ENCODE data around the gene CMTR1.

CMTR1 gene

GRCh38 chr6:37454420-37455140 is 21.6 kb downstream of the CMTR1 start:
- no peaks in the 10 kb centered on the region for H3K27me3 ChIP-seq (ENCODE audit: control insufficient read depth, insufficient read depth, low read length)
- H3K9me3 ChIP-seq (ENCODE audit: control insufficient read depth, insufficient read depth, low read length): no peaks in the 10 kb centered on the region
- no CpG with 5 or more reads among the region's 8 CpGs for WGBS (ENCODE audit: insufficient coverage, insufficient read length)
- DNase-seq (ENCODE audit: low read depth, low spot score): no peak
- H3K27ac ChIP-seq (ENCODE audit: low read length): no peak overlapping the region
- H3K4me1 ChIP-seq (ENCODE audit: control insufficient read depth, insufficient read depth, low read length): no peaks in the 10 kb centered on the region
- peaks cover 4% of the 10 kb centered on the region; the same call in 1 of the 2 replicates for H3K36me3 ChIP-seq (ENCODE audit: control insufficient read depth, insufficient read depth, low read length)
- H3K4me3 ChIP-seq (ENCODE audit: low read length): no peak overlapping the region

DNA sequence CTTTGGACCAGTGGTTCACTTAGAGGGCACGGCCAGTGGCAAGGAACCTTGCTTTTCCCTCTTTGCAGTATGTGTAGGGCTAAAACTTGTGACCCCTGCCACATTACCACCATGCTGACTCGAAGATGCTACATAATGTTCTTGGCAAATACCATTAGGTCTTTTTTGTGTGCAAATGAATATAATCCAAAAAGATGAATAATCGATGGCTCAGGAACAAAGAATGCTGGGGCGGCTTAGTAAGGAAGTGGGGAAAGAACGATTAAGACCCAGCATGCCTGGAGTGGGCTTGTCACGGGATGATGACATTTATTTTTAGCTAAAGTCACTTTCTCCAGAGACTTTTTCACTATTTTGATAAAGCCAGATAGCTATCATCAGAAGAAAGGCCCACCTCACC is 23.1 kb downstream of the CMTR1 start:
- Histone ChIP-seq H3K27ac (ENCODE audit: low read length) (no peak overlapping the region), H3K27me3 (ENCODE audit: control insufficient read depth, insufficient read depth, low read length) (no peaks in the 10 kb centered on the region), H3K4me1 (ENCODE audit: control insufficient read depth, insufficient read depth, low read length) (no peaks in the 10 kb centered on the region), H3K4me3 (ENCODE audit: low read length) (no peak overlapping the region), H3K9me3 (ENCODE audit: control insufficient read depth, insufficient read depth, low read length) (no peaks in the 10 kb centered on the region), H3K36me3 (ENCODE audit: control insufficient read depth, insufficient read depth, low read length) (0 out of 2 replicates have a peak, but pooled peaks cover 3% of the 10 kb centered on the region)
- WGBS (ENCODE audit: insufficient coverage, insufficient read length): no CpG with 5 or more reads among the region's 6 CpGs
- no peak for DNase-seq (ENCODE audit: low read depth, low spot score)

DNA sequence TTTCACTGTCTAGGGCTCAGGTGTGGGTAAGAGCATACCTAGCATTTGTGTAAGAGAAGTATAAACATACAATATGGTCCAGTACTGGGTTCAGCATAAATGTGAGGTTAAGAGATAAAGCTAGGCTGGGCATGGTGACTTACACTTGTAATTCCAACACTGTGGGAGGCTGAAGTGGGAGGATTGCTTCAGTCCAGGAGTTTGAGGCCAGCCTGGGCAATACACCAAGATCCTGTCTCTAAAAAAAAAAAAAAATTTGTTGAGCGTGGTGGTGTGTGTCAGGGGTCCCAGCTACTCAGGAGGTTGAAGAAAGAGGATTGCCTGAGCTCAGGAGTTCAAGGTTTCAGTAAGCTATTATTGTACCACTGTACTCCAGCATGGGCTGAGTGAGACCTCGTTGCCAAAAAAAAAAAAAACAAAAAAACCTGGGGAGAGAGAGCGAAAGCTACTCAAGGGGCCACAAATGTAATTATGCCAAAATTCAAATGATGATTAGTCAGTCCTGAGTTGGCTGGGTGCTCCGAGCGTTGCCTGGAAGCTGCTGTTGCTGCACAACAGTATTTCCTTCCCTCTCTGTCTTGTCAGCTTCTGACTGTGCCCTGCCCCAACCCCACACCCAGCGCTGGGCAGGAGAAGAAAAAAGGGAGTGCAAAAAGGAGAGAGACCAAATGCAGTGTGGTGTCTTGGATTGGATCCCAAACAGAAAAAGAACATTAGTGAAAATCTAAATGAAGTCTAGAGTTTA is 24.0 kb downstream of the CMTR1 start:
- Histone ChIP-seq H3K9me3 (ENCODE audit: control insufficient read depth, insufficient read depth, low read length) (no peaks in the 10 kb centered on the region), H3K36me3 (ENCODE audit: control insufficient read depth, insufficient read depth, low read length) (peaks cover 6% of the 10 kb centered on the region; the same call in 1 of the 2 replicates), H3K27ac (ENCODE audit: low read length) (no peak overlapping the region), H3K4me1 (ENCODE audit: control insufficient read depth, insufficient read depth, low read length) (no peaks in the 10 kb centered on the region), H3K4me3 (ENCODE audit: low read length) (no peak overlapping the region), H3K27me3 (ENCODE audit: control insufficient read depth, insufficient read depth, low read length) (no peaks in the 10 kb centered on the region)
- WGBS (ENCODE audit: insufficient coverage, insufficient read length): no CpG with 5 or more reads among the region's 6 CpGs
- DNase-seq (ENCODE audit: low read depth, low spot score): no peak

DNA sequence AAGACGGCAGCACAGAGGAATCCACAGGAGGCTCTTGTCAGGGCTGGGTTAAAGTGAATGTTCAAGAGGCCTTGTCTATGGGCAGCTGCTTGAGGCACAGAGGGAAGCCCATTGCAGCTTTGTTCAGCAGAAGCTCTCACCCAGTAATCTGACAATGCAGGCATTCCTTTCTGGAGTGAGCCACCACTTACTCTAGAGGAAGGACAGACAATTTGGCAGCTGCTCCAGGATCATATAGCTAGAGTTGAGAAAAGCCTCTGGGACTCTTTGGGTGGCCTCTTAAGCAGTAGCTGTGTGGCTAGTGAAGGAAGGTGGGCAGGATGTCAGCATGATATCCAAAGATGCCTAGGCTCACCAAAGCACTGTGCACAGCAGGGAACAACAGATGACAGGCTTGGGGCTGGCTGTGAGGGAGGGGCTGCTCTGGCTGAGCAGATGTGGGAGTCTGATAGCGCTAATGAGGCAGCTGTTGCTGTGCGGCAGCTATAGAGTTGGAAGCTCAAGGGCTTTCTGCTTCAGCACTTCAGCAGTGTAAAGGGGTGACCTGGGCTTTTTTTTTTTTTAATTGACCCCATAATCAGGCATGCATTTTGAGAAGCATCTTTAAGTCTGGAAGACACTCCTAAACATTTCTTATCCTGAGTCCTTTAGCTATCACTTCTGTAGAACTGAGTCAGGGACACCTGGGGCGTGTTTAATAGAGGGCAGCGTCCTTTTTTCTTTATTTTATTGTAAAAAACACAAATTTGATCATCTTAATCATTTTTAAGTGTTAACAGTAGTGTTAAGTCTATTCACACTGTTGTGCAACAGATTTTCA is 27.2 kb downstream of the CMTR1 start:
- H3K36me3 ChIP-seq (ENCODE audit: control insufficient read depth, insufficient read depth, low read length): peaks cover 12% of the 10 kb centered on the region; the same call in 1 of the 2 replicates
- no peak overlapping the region for H3K4me3 ChIP-seq (ENCODE audit: low read length)
- WGBS (ENCODE audit: insufficient coverage, insufficient read length): no CpG with 5 or more reads among the region's 5 CpGs
- no peaks in the 10 kb centered on the region for H3K9me3 ChIP-seq (ENCODE audit: control insufficient read depth, insufficient read depth, low read length)
- no peak for DNase-seq (ENCODE audit: low read depth, low spot score)
- no peaks in the 10 kb centered on the region for H3K4me1 ChIP-seq (ENCODE audit: control insufficient read depth, insufficient read depth, low read length)
- H3K27me3 ChIP-seq (ENCODE audit: control insufficient read depth, insufficient read depth, low read length): no peaks in the 10 kb centered on the region
- H3K27ac ChIP-seq (ENCODE audit: low read length): no peak overlapping the region

DNA sequence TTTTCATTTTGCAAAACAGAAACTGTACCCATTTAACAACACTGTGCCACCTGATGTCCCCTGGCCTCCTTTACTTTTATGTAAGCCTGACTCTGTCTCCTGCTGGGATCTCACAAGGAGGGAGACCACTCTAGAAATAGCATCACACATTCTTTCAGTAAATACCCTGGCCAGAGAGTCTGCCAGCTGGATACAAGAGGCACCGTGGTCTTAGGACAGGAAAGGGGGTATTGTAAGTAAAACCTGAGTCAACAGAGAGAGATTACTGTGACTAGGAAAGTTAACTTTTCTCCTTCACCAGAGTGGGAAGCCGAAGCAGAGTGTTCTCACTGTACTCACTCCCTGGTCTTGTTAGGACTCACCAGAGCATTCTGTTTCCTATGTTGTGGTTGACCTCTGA is 27.8 kb downstream of the CMTR1 start:
- no CpG with 5 or more reads among the region's 2 CpGs for WGBS (ENCODE audit: insufficient coverage, insufficient read length)
- H3K4me1 ChIP-seq (ENCODE audit: control insufficient read depth, insufficient read depth, low read length): no peaks in the 10 kb centered on the region
- H3K27ac ChIP-seq (ENCODE audit: low read length): no peak overlapping the region
- H3K4me3 ChIP-seq (ENCODE audit: low read length): no peak overlapping the region
- no peaks in the 10 kb centered on the region for H3K9me3 ChIP-seq (ENCODE audit: control insufficient read depth, insufficient read depth, low read length)
- peaks cover 12% of the 10 kb centered on the region; the same call in 1 of the 2 replicates for H3K36me3 ChIP-seq (ENCODE audit: control insufficient read depth, insufficient read depth, low read length)
- H3K27me3 ChIP-seq (ENCODE audit: control insufficient read depth, insufficient read depth, low read length): no peaks in the 10 kb centered on the region
- no peak for DNase-seq (ENCODE audit: low read depth, low spot score)

GRCh38 chr6:37463110-37463509 is 30.1 kb downstream of the CMTR1 start:
- peaks cover 12% of the 10 kb centered on the region; the same call in 1 of the 2 replicates for H3K36me3 ChIP-seq (ENCODE audit: control insufficient read depth, insufficient read depth, low read length)
- no peaks in the 10 kb centered on the region for H3K27me3 ChIP-seq (ENCODE audit: control insufficient read depth, insufficient read depth, low read length)
- no peaks in the 10 kb centered on the region for H3K9me3 ChIP-seq (ENCODE audit: control insufficient read depth, insufficient read depth, low read length)
- no peaks in the 10 kb centered on the region for H3K4me1 ChIP-seq (ENCODE audit: control insufficient read depth, insufficient read depth, low read length)
- H3K4me3 ChIP-seq (ENCODE audit: low read length): no peak overlapping the region
- no peak overlapping the region for H3K27ac ChIP-seq (ENCODE audit: low read length)
- no peak for DNase-seq (ENCODE audit: low read depth, low spot score)

DNA sequence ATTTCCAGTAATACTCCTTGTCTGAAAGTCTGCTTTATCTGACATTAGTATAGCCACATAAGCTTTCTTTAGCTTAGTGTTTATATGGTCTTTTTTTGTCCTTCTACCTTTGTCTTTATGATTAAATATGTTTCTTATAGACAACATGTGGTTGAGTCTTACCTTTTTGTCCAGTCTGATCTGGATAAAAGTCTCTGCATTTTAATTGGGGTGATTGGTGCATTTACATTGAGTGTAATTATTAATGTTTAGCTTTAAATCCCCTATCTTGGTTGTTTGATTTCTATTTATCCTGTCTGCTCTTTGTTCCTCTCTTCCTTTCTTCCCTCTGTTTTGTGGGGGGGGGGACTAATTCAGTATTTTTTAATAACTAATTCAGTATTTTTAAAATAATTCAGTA is 34.7 kb downstream of the CMTR1 start:
- no peak for DNase-seq (ENCODE audit: low read depth, low spot score)
- H3K36me3 ChIP-seq (ENCODE audit: control insufficient read depth, insufficient read depth, low read length): peaks cover 7% of the 10 kb centered on the region; the same call in 1 of the 2 replicates
- H3K9me3 ChIP-seq (ENCODE audit: control insufficient read depth, insufficient read depth, low read length): no peaks in the 10 kb centered on the region
- no peak overlapping the region for H3K27ac ChIP-seq (ENCODE audit: low read length)
- H3K27me3 ChIP-seq (ENCODE audit: control insufficient read depth, insufficient read depth, low read length): no peaks in the 10 kb centered on the region
- no peak overlapping the region for H3K4me3 ChIP-seq (ENCODE audit: low read length)
- H3K4me1 ChIP-seq (ENCODE audit: control insufficient read depth, insufficient read depth, low read length): no peaks in the 10 kb centered on the region

- WGBS (ENCODE audit: insufficient coverage, insufficient read length): no CpG with 5 or more reads among the region's 8 CpGs
- no peaks in the 10 kb centered on the region for H3K9me3 ChIP-seq (ENCODE audit: control insufficient read depth, insufficient read depth, low read length)
- no peaks in the 10 kb centered on the region for H3K27me3 ChIP-seq (ENCODE audit: control insufficient read depth, insufficient read depth, low read length)
- H3K4me3 ChIP-seq (ENCODE audit: low read length): no peak overlapping the region
- DNase-seq (ENCODE audit: low read depth, low spot score): no peak
- H3K4me1 ChIP-seq (ENCODE audit: control insufficient read depth, insufficient read depth, low read length): no peaks in the 10 kb centered on the region
- peaks cover 10% of the 10 kb centered on the region; the same call in 1 of the 2 replicates for H3K36me3 ChIP-seq (ENCODE audit: control insufficient read depth, insufficient read depth, low read length)
- H3K27ac ChIP-seq (ENCODE audit: low read length): no peak overlapping the region
Measured at GRCh38 chr6:37473364-37474095, 40.5 kb downstream of the CMTR1 start.

DNA sequence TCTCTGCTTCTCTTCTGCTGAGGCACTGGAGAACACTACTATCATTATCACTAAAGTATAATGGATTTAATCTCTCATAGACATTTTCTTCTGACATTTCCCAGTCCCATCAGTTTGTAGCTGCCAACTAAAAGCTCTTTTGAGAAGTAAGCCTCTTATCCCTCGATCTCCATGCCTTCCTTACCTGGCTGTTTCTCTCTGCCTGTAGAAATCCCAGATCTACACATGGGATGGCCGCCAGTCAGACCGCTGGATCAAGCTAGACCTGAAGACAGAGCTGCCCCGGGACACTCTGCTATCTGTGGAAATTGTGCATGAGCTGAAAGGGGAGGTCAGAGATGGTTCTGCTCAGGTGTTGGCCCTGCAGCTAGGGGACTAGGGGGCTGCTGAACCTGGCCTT is 41.3 kb downstream of the CMTR1 start:
- Histone ChIP-seq H3K4me3 (ENCODE audit: low read length) (no peak overlapping the region), H3K36me3 (ENCODE audit: control insufficient read depth, insufficient read depth, low read length) (peaks cover 15% of the 10 kb centered on the region), H3K27me3 (ENCODE audit: control insufficient read depth, insufficient read depth, low read length) (no peaks in the 10 kb centered on the region), H3K9me3 (ENCODE audit: control insufficient read depth, insufficient read depth, low read length) (no peaks in the 10 kb centered on the region), H3K4me1 (ENCODE audit: control insufficient read depth, insufficient read depth, low read length) (no peaks in the 10 kb centered on the region), H3K27ac (ENCODE audit: low read length) (no peak overlapping the region)
- no peak for DNase-seq (ENCODE audit: low read depth, low spot score)
- WGBS (ENCODE audit: insufficient coverage, insufficient read length): no CpG with 5 or more reads among the region's 4 CpGs

DNA sequence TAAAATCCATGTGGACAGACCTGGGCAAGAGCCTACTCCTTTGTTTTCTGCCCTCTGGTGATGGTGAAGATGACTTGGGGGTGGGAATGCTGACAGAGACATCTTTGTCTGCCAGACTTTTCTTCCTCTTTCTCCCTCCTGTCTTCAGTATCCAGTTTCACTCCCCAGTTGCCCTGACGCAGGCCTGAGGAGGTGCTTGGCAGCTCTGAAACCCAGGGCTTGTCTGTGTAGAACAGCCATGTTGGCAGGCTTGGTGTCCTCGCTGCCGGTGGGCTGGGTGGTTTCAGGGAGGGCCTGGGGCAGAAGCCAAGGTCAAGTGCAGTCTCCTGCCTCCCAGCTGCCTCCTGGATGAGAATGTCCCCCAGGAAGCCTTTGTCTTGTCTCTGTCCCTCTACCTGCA is 44.2 kb downstream of the CMTR1 start:
- H3K27me3 ChIP-seq (ENCODE audit: control insufficient read depth, insufficient read depth, low read length): no peaks in the 10 kb centered on the region
- H3K27ac ChIP-seq (ENCODE audit: low read length): no peak overlapping the region
- peaks cover 13% of the 10 kb centered on the region for H3K36me3 ChIP-seq (ENCODE audit: control insufficient read depth, insufficient read depth, low read length)
- H3K4me1 ChIP-seq (ENCODE audit: control insufficient read depth, insufficient read depth, low read length): 0 out of 2 replicates have a peak, but pooled peaks cover 1% of the 10 kb centered on the region
- H3K9me3 ChIP-seq (ENCODE audit: control insufficient read depth, insufficient read depth, low read length): no peaks in the 10 kb centered on the region
- no peak overlapping the region for H3K4me3 ChIP-seq (ENCODE audit: low read length)
- WGBS (ENCODE audit: insufficient coverage, insufficient read length): no CpG with 5 or more reads among the region's 3 CpGs
- no peak for DNase-seq (ENCODE audit: low read depth, low spot score)

Measured in iPS DF 6.9 (cell line).